Measurements from ENCODE around the gene B4GAT1. TPM values are rescaled to one million over a fixed set of nuclear protein-coding genes. Genes with fewer than 3 reads are reported as not detected.
"Not testable (repeated sequence)": the region's sequence is repeated elsewhere in the genome, so short reads cannot be mapped to it uniquely, and the experiment has no call there.

Gene B4GAT1
- total RNA-seq, 1 donor from 2014 or later = 43.8 TPM

DNA sequence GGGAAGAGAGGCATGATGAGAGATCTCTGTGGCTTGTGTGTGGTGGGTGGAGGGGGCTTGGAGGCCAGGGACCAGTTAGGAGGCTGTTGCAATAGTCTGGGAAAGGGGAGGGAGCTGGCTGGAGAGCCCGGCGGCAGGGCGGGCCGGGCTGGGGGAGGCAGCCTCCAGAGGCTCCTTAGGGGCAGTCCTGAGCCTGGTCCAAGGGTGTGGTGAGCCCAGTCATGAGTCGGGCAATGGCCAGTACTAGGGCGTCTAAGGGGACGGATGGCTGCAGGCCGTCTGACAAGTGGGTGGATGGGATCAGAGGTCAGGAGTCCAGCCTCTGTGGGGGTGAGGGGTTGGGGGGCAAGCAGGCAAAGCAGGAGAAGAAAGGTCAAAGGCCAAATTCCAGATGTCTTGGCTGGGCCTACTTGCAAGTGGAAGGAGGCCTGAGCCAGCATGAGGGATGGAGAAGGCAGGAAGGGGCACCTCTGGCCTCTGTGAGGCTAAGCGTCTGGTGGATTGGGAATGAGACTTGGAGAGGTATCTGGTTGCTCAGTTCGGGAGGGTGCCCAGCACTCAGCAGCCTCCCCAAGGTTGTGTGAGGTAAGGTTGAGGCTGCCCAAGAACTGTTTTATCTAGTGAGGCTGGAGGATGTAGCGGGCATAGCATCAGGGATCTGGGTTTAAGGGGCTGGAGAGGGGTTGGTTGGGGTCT, 24.5 kb downstream of the B4GAT1 start:
- DNase-seq (ENCODE audit: low spot score) = no peak

DNA sequence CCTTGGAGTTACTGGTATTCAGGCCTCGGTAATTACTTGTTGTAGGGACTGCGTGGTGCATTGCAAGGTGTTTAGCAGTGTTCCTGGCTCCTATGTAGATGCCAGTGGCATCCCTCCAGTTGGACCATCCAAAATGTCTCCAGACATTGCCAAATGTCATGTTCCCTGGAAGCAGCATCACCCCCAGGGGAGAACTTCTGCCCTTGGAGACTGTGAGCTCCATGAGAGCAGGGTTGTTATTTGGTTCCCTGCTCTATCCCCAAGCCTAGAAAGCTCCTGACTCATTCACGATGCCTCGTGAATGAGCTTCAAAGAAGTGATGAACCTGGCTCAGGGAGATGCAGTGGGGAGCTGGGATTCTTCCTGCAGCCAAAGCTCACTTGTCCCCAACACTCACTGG, 25.8 kb downstream of the B4GAT1 start:
- no peak for DNase-seq (ENCODE audit: low spot score)

GRCh38 chr11:66320748-66321147, 26.7 kb downstream of the B4GAT1 start:
- DNase-seq (ENCODE audit: low spot score) = not testable (repeated sequence)

GRCh38 chr11:66320289-66320688, 27.1 kb downstream of the B4GAT1 start:
- not testable (repeated sequence) for DNase-seq (ENCODE audit: low spot score)

DNA sequence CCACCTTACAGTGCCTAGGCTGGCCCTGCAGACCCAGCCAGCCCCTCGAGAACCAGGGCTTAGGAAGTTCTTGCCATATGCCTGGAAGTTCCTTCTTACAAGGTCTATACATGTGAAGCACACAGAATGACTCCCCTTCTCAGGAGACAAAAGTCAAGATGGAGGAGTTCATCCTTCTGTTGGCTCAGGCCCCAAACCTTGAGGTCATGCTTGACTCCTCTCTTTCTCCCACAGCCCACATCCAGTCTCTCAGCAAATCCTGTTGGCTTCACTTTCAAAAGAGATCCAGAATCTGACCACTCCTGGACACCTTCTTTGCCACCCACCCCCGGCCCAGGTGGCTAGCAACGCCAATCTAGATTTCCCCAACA, 28.8 kb downstream of the B4GAT1 start:
- no peak for DNase-seq (ENCODE audit: low spot score)

DNA sequence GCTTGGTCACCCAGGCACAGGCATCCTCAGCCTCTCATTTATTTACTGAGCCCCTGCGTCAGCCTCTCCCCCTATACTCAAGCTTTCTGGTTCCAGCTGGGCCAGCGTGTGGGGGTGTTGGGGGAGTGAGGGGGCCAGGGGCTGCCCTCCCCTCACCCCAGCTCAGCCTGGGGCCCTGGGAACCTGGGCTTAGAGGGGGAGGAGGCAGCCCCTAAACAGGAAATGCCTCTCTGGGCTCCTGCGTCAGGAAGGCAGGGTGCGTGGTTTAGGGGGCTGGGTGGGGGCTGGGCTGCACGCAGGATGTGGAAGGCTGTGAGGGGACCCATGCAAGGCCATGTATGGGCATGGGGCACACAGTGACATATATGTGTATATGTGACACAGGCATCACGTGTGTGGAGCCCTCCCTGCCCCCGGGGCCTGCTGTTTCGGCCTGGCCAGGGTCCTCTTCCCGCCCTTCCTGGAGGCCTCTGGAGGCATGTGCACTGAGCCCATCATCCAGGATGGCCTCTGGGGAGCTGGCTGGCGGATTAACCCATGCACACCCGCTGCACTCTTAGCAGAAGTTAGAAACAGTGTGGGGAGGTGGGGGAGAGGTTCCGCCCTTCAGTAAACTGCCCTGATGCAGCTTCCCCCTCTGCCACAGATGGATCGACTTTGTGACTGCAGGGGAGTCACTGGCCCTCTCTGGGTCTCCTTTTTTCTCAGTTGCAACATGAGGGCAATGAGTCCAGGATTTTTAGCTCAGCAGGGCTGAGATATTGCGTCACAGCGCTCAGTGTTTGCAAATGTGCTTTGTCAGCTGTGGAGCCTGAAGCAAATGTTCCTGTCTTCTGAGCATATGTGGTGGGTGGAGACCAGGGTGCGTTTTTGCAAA, 29.5 kb downstream of the B4GAT1 start:
- peak; percentile 64 for DNase-seq (ENCODE audit: low spot score)

DNA sequence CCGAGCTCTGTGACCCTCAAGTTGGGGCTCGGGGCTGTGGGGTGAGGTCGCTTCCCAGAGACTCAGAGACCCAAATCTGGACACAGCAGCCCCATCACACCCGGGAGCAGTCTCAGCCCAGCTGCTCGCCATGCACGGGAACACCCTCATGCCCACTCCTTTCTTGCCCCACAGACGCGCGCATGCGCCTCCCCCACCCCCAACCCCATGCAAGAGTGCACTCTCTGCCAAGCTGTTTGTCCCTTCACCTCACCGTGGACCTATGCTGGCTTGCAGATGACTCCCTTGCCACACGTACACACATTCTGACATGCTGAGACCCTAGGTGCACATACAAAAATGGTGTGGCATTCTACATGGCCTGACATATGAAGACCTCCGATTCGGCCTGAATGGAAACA, 30.1 kb downstream of the B4GAT1 start:
- DNase-seq (ENCODE audit: low spot score) = peak; percentile 37

DNA sequence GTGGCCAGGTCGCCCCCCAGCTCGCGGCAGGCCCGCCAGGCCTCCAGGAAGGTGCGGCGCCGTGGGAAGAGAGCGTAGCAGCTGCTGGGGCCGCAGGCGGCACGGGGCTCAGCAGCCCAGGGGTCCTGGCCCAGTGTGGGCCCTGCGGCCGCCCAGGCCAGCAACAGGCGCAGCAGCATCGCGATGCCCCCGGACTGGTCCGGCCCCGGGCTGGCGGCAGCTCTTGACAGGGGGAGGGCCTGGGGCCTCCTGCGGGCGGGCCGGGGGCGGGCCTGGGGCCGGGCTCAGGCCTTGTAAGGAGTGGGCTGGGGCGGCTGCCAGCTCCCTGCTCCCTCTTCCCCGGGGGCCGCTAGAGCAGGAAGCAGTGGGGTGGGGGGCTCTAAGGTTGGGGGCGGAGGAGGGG, 30.6 kb downstream of the B4GAT1 start, which contains the start of gene CD248:
CD248 (minus strand) TSS at position 196 of the 403 bp plus-strand sequence; CDS start at position 179, 17 bp downstream.
- DNase-seq (ENCODE audit: low spot score) = peak; percentile 58

- DNase-seq (ENCODE audit: low spot score) = no peak
Measured at GRCh38 chr11:66315921-66316811, 31.3 kb downstream of the B4GAT1 start.

GRCh38 chr11:66315498-66315885, 31.9 kb downstream of the B4GAT1 start:
- no peak for DNase-seq (ENCODE audit: low spot score)

DNA sequence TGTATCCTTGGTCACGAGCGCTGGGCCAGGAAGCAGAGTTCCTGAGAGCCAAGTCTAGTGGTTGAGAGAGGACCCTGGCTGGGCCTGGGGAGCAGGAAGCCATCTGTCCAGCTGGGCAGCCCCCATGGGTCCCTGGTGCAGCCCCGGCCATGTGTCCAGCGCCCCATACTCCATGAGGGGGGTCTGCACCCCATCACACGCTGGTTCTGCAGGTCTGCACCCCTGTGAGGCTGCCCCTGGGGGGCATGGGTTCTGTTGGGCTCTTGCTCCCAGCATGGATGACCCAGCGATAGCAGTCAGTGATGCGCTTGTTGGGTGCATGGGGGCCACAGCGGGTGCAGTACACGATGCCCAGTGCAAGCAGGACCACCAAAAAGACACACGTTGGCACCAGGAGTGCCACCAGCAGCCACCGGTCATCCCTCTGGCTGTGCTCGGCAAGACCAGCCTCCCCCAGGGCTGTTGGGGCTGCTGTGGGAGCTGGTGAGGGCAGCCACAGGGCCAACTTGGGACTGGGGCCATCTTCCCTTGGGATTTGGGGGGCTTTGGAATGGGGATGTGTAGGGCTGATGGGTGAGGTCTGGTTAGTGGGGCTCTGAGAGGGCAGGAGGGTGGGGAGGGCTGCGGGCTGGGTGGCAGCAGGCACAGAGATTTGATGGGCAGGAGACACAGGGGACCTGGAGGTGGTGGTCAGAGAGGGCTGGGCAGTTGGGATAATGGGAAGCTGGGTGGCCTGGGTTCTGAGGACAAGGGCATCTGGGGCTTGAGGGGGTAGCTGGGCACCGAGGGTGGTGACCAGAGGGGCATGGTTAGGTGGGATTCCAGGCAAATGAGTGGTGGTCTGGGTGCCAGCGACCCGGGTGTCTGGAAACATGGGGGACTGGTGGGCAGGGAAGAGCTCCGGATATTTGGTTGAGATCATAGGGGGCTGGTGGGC, 32.6 kb downstream of the B4GAT1 start:
- DNase-seq (ENCODE audit: low spot score) = no peak

DNA sequence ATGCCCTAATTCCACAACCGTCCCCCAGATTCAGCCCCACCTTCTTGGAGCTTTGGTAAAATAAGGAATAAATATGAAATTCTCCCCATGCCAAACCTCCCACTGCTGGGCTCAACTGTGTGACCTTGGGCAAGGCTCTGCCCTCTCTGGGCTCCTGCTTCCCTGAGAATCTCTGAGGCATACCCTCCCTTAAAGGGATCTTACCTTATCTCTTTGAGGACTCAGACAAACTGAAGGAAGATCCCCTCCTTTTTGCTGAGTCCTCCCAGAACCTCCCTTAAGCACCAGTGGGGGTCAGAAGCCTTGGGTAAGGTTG, 33.3 kb downstream of the B4GAT1 start:
- DNase-seq (ENCODE audit: low spot score) = no peak

DNA sequence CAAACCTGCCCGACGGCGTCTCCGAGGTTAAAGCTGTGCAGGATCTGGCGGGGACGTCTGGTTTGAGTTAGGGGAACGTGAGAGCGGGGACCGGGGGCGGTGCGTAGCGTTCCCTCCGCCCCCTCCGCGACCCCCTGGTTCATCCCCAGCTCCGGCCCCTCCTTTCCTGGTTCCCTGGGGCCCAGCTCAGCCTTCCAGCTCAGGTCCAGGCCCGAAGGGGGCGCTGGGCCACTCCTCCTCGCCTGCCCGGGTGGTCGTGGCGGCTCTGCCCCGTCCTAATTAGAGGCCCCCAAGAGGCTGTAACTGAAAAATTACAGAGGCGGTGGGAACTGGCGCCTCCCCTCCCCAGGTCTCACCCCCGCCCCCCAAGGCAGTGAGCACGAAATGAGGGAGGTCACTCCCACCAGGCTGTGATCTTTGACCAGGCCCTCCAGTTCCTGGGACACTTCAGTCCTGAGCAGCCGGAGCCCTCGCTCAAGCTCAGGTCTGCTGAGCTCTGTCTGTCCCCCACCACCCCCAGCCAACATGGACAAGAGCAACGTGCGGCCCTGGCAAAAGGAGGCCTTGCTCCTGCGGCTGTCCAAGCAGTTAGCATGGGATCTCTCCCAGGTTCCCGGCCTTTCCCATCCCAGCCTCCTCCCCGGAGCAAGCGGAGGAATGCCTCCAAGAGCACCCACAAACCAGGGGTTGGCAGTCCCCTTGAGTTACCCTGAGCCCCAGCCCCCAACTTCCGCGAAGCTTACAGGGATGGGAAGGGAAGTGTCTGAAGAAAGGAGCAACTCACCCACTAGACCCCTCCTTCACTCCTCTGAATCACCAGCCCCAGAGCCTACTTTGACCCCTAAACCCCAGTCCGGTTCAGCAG, 33.9 kb downstream of the B4GAT1 start:
- DNase-seq (ENCODE audit: low spot score) = no peak

DNA sequence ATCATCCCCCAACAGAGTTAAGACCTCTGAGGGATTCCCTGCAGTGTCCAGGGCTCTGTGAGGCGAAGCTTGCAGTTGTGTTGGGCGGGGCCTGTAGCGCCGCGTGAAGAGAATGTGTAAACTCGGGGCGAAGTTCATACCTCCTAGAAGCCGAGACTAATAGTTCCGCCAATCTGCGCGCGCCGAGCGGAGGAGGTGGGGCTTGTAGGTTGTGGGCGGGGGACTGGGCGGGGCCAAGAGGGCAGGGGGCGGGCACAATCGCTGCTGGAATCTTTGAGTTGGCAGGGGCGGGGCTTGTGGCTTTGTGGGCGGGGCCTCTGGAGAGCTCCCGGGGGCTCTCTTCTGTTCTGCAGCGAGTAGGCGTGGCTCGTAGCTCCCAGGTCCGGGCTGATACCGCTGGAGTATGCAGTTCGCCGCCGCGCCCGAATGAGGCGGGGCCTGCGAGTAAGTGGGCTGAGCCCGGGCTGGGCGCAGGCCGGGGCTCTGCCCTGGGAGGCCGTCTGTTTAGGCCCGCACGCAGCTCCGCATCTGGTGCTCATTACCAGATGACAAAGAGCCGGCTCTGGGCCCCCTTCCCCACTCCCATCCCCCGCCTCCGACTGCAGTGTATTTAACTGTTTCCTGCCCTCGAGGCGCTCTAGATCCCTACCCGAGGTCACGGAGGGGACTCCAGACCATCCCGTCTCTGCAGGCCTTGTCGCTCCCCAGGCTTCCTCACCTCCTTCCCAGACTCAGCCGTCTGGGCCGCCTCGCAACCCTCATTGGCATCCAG, 34.7 kb downstream of the B4GAT1 start:
- peak; percentile 100 for DNase-seq (ENCODE audit: low spot score)

DNA sequence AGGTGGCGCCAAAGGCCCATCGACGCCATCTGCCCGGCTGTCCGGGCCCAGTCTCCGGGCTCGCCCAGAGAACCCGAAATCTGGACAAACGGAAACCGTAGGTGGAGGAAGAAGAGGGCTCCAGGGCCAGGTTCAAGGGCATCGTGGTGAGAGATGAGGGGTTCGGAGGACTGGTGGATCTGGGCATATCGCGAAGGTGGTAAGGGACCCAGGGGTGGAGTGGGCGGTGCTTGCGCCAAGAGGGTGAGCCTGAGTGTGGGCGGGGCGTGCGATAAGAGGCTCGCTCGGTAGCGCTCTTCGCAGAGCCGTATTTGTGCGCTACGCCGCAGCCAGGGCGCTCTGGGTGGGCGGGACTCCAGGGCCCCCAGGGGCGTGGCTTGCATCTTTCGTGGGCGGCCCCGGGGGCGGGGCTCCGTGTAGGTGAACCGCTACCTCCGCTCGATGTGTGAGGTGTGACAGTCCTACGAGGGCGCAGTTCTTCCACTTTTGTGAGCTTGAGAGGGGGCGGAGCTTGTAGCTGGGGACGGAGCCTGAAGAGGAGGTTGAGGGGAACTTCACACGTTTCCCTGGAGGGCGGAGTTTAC, 35.4 kb downstream of the B4GAT1 start:
- peak; percentile 96 for DNase-seq (ENCODE audit: low spot score)

DNA sequence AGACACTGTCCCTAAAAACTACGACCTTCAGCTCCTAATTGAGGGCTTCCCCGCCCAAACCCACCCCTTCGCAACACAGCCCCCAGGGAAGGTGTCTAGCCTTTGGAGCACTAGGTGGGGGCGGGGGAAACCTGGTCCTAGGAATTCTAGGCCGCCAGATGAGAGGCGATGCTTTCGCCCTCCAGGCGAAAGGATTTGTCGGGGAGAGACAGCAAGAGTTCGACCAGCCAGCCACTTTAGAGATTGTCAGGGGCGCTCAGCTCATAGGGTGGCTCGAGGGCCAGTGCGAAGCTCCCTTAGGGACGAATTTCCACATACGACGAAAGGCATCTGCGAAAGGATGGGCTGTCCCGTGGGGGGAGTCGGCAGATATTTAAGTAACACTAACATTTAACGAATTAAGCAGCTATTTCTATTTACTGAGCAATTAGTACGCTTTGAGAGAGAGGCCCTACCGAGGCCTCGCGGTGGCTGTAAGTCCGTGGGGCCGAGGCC, 35.9 kb downstream of the B4GAT1 start:
- no peak for DNase-seq (ENCODE audit: low spot score)

DNA sequence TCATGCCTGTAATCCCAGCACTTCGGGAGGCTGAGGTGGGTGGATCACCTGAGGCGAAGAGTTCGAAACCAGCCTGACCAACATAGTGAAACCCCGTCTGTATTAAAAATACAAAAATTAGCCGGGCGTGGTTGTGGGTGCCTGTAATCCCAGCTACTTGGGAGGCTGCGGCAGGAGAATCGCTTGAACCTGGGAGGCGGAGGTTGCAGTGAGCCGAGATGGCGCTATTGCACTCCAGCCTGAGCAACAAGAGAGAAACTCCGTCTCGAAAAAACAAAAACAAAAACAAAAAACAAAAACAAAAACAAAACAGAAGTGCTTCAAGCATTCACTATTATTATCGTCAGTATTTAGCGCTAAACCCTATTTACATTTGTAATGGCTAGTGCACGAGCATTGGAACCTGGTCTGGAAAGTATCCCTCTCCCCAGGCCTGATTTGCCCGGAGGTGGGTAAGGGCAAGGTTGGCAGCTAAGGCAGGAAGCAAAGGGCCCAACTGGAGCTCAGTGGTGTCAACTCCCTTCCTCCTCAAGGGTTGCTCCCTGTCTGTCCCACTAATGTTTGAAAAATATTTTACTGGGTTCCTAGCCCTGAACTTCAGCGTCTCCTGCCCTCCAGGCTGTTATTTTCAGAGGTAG, 36.5 kb downstream of the B4GAT1 start:
- DNase-seq (ENCODE audit: low spot score) = not testable (repeated sequence)

DNA sequence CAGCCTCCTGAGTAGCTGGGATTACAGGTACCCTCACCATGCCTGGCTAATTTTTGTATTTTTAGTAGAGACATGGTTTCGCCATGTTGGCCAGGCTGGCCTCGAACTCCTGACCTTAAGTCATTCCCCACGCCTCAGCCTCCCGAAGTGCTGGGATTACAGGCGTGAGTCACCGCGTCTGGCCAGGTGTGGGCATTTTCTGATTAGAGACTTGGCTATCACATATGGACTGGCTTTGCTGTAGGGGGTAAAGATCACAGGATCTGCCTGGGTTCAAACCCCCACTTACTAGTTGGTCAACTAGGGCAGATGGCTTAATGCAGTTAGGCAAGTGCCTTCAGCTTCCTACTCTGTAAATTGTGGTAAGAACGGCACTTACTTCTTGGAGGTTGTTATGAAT, 37.1 kb downstream of the B4GAT1 start:
- no peak for DNase-seq (ENCODE audit: low spot score)
